ENCODE measurements around the gene PVR. TPM values are rescaled to one million over a fixed set of nuclear protein-coding genes. Genes with fewer than 3 reads are reported as not detected.

The PVR gene
- total and polyA plus RNA-seq, 10 of the 15 experiments (the other 5 are each of a cell fraction or from before 2014, with no cell fraction given): 0.07 to 4.0 (median 1.9) TPM

GRCh38 chr19:44680536-44680935 is 36.8 kb downstream of the PVR start (continued):
- TF ChIP-seq, protein P1, sequence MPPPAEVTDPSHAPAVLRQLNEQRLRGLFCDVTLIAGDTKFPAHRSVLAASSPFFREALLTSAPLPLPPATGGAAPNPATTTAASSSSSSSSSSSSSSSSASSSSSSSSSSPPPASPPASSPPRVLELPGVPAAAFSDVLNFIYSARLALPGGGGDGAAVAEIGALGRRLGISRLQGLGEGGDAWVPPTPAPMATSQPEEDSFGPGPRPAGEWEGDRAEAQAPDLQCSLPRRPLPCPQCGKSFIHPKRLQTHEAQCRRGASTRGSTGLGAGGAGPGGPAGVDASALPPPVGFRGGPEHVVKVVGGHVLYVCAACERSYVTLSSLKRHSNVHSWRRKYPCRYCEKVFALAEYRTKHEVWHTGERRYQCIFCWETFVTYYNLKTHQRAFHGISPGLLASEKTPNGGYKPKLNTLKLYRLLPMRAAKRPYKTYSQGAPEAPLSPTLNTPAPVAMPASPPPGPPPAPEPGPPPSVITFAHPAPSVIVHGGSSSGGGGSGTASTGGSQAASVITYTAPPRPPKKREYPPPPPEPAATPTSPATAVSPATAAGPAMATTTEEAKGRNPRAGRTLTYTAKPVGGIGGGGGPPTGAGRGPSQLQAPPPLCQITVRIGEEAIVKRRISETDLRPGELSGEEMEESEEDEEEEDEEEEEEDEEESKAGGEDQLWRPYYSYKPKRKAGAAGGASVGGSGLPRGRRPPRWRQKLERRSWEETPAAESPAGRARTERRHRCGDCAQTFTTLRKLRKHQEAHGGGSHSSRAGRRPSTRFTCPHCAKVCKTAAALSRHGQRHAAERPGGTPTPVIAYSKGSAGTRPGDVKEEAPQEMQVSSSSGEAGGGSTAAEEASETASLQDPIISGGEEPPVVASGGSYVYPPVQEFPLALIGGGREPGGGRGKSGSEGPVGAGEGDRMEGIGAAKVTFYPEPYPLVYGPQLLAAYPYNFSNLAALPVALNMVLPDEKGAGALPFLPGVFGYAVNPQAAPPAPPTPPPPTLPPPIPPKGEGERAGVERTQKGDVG (CRISPR knock-in tag; IDR thresholded peaks at IDR 0.05): no peak
- TF ChIP-seq NR2F1 (conservative IDR thresholded peaks at IDR 0.05) (no peak), PAX5 (IDR thresholded peaks at IDR 0.05; ENCODE audit: borderline replicate concordance, low read depth, low read length) (no peak), CBX5 (IDR thresholded peaks at IDR 0.05; ENCODE audit: low read depth) (no peak), HCFC1 (IDR thresholded peaks at IDR 0.05; ENCODE audit: low read length) (no peak), ZZZ3 (IDR thresholded peaks at IDR 0.05; ENCODE audit: control insufficient read depth, insufficient read length, low read depth) (no peak), CBX3 (IDR thresholded peaks at IDR 0.05; ENCODE audit: borderline replicate concordance, low read depth) (no peak), ZNF384 (IDR thresholded peaks at IDR 0.05; ENCODE audit: borderline replicate concordance, low read depth, low read length) (no peak)

GRCh38 chr19:44681992-44682790 is 38.5 kb downstream of the PVR start:
- H4K20me1 ChIP-seq (ENCODE audit: control insufficient read depth, insufficient read depth): no peaks in the 10 kb centered on the region
- no peaks in the 10 kb centered on the region for H3K27me3 ChIP-seq (replicated peaks in 1 of 2; ENCODE audit: control insufficient read depth in 2 of 2, insufficient read depth in 2 of 2, low read length in 1 of 2)
- H2AFZ ChIP-seq (ENCODE audit: control insufficient read depth, low read depth, low read length): no peak overlapping the region
- H3K4me1 ChIP-seq (ENCODE audit: control insufficient read depth, insufficient read depth, low read length): peaks cover 33% of the 10 kb centered on the region
- no peak for FAIRE-seq
- WGBS (ENCODE audit: insufficient coverage, insufficient replicate concordance, low lambda C conversion rate, missing lambda C conversion rate): 45% methylated on average over 15 of the region's 15 CpGs
- H3K9ac ChIP-seq (ENCODE audit: control insufficient read depth, insufficient read depth, low read length): no peak overlapping the region
- CTCF ChIA-PET: interaction anchor here (0.7 to 1.1 kb wide), 2 partner anchors 25 to 90 kb away, joined by 3 read pairs; no protein-coding TSS in a partner anchor
- intact Hi-C loops (cut with micrococcal nuclease; ENCODE audit: unreplicated experiment) (no loop called here), in situ Hi-C loops (cut with MboI) (no loop called here)
- no peak for ATAC-seq
- no peak overlapping the region for H3K27ac ChIP-seq (ENCODE audit: control insufficient read depth, insufficient read depth)
- TF ChIP-seq RB1 (IDR thresholded peaks at IDR 0.05; ENCODE audit: borderline replicate concordance) (no peak), POLR2A (IDR thresholded peaks at IDR 0.05; ENCODE audit: low read depth, low read length) (no peak), E2F8 (IDR thresholded peaks at IDR 0.05; ENCODE audit: low read depth, partially characterized antibody) (no peak), IRF5 (IDR thresholded peaks at IDR 0.05; ENCODE audit: borderline replicate concordance) (no peak), KLF5 (IDR thresholded peaks at IDR 0.05; ENCODE audit: partially characterized antibody) (no peak), RFX5 (IDR thresholded peaks at IDR 0.05; ENCODE audit: low read depth, low read length) (no peak)
- DNase-seq (ENCODE audit: low read depth, low spot score): no peak
- H3K4me2 ChIP-seq (ENCODE audit: control insufficient read depth, insufficient read depth): no peak overlapping the region
- H3K9me3 ChIP-seq (replicated peaks; ENCODE audit: control insufficient read depth, insufficient read depth, low read length): no peaks in the 10 kb centered on the region
- H3K79me2 ChIP-seq (ENCODE audit: control insufficient read depth, insufficient read depth, low read length): no peaks in the 10 kb centered on the region
- H3K36me3 ChIP-seq (ENCODE audit: control insufficient read depth in 2 of 2, insufficient read depth in 2 of 2, low read length in 1 of 2): no peaks in the 10 kb centered on the region
- RAD21 ChIA-PET (ENCODE audit: unreplicated experiment): interaction anchor here (0.9 kb wide), 1 partner anchor 40 kb away, joined by 3 read pairs; no protein-coding TSS in a partner anchor
- no TSS peak for BruUV-seq (replicated peaks)
- POLR2A ChIA-PET: interaction anchor here (0.7 to 0.9 kb wide), 2 partner anchors 42 to 108 kb away, joined by 3 read pairs; no protein-coding TSS in a partner anchor
- no peak overlapping the region for H3K4me3 ChIP-seq
- SMC1A ChIA-PET (ENCODE audit: uncharacterized antibody, unreplicated experiment): interaction anchor here (1.1 to 1.2 kb wide), 3 partner anchors 25 to 91 kb away, joined by 3 to 4 read pairs (median 3); no protein-coding TSS in a partner anchor
